HepG2 (cell line): Measurements from ENCODE around the gene RSPRY1. TPM values are rescaled to one million over a fixed set of nuclear protein-coding genes. Genes with fewer than 3 reads are reported as not detected.

Experiments
- ATF1 ChIP-seq: IDR thresholded peaks from 2 replicates; pipeline ENCODE4 v1.6.1; 2016; ENCODE audit warnings: mild to moderate bottlenecking, control low read depth
- ATM ChIP-seq: fragments of 450-650 bp; IDR thresholded peaks from 2 replicates; pipeline ENCODE4 v1.7.1; 2017; ENCODE audit warnings: mild to moderate bottlenecking, borderline replicate concordance
- BHLHE40 ChIP-seq: IDR thresholded peaks from 2 replicates; pipeline ENCODE4 v1.6.1; 2011; ENCODE audit warnings: low read length, improper control_type of control experiment
- CBX5 ChIP-seq: sonication (generic); formaldehyde crosslinking; IDR thresholded peaks from 2 replicates; pipeline ENCODE4 v1.4.0; 2020; ENCODE audit warnings: missing genetic modification reagents, borderline replicate concordance
- CREM ChIP-seq, 2 experiments: sonication (generic) in 1 of 2; formaldehyde crosslinking in 1 of 2; IDR thresholded peaks; 2 replicates each; pipeline versions ENCODE4 v1.4.0 to v1.6.1; 2016 to 2020; ENCODE audit warnings: antibody characterized with exemption in 1 of 2, mild to moderate bottlenecking in 1 of 2, missing genetic modification reagents in 1 of 2
- HNRNPLL ChIP-seq: fragments of 200-400 bp; formaldehyde crosslinking; IDR thresholded peaks from 2 replicates; pipeline ENCODE4 v1.6.1; 2017; ENCODE audit warnings: mild to moderate bottlenecking, low read depth, low read length; ENCODE audit not compliant: poor library complexity, severe bottlenecking
- IRF2 ChIP-seq: IDR thresholded peaks from 2 replicates; pipeline ENCODE4 v1.6.1; 2018; ENCODE audit warnings: missing genetic modification reagents, missing compliant biosample characterization
- ISX ChIP-seq: sonication (generic); formaldehyde crosslinking; conservative IDR thresholded peaks from 2 replicates; pipeline ENCODE4 v1.5.0; 2020; ENCODE audit warnings: missing genetic modification reagents
- KDM5B ChIP-seq: sonication (generic); formaldehyde crosslinking; IDR thresholded peaks from 2 replicates; pipeline ENCODE4 v1.4.0; 2020; ENCODE audit warnings: missing genetic modification reagents, mild to moderate bottlenecking, borderline replicate concordance
- NR1H2 ChIP-seq: sonication (generic); formaldehyde crosslinking; IDR thresholded peaks from 2 replicates; pipeline ENCODE4 v1.8.1; 2022; ENCODE audit warnings: low read depth, missing genetic modification reagents, borderline replicate concordance
- NR3C1 ChIP-seq: sonication (generic); formaldehyde crosslinking; IDR thresholded peaks from 2 replicates; pipeline ENCODE4 v1.4.0; 2020; ENCODE audit warnings: missing genetic modification reagents
- PRPF4 ChIP-seq: fragments of 200-400 bp; formaldehyde crosslinking; IDR thresholded peaks from 2 replicates; pipeline ENCODE4 v1.6.1; 2016; ENCODE audit warnings: low read length, low read depth; ENCODE audit not compliant: poor library complexity, severe bottlenecking
- RFX5 ChIP-seq: IDR thresholded peaks from 2 replicates; pipeline ENCODE4 v1.6.1; 2011; ENCODE audit warnings: low read depth, low read length, improper control_type of control experiment
- SMAD1 ChIP-seq: sonication (generic); formaldehyde crosslinking; IDR thresholded peaks from 2 replicates; pipeline ENCODE4 v1.4.0; 2020; ENCODE audit warnings: missing genetic modification reagents, low read depth, mild to moderate bottlenecking, borderline replicate concordance
- SMC3 ChIP-seq: IDR thresholded peaks from 2 replicates; pipeline ENCODE4 v1.6.1; 2011; ENCODE audit warnings: low read length, improper control_type of control experiment
- SRSF1 ChIP-seq: fragments of 200-400 bp; formaldehyde crosslinking; optimal IDR thresholded peaks from 2 replicates; pipeline ENCODE3; 2017; ENCODE audit warnings: mild to moderate bottlenecking, low read depth, low read length, moderate library complexity
- XBP1 ChIP-seq: sonication (generic); formaldehyde crosslinking; IDR thresholded peaks from 2 replicates; pipeline ENCODE4 v1.5.0; 2020; ENCODE audit warnings: missing genetic modification reagents
- ZFAT ChIP-seq: sonication (generic); formaldehyde crosslinking; conservative IDR thresholded peaks from 2 replicates; pipeline ENCODE4 v1.8.1; 2023; ENCODE audit warnings: missing genetic modification reagents, inconsistent platforms
- ZNF256 ChIP-seq: sonication (generic); formaldehyde crosslinking; conservative IDR thresholded peaks from 2 replicates; pipeline ENCODE4 v1.4.0; 2020; ENCODE audit warnings: missing genetic modification reagents
- ZNF569 ChIP-seq: sonication (generic); formaldehyde crosslinking; IDR thresholded peaks from 2 replicates; pipeline ENCODE4 v1.5.0; 2020; ENCODE audit warnings: mild to moderate bottlenecking, missing genetic modification reagents, moderate library complexity, borderline replicate concordance
- polyA plus RNA-seq, 8 experiments: library from polyadenylated mRNA; depleted of rRNA in 3 of 8; stranded (reverse) in 7 of 8; unstranded in 1 of 8; fragments of >200 nt; fragmentation: Illumina TruSeq in 4 of 8; extraction: Trizol in 4 of 8; gene quantifications; 2 replicates each; pipeline versions ENCODE4 v1.2.1 to v1.2.3, GENCODE V29; 2011 to 2016; ENCODE audit warnings: low read depth in 4 of 8, missing spikeins in 1 of 8, mixed read lengths in 1 of 8; ENCODE audit not compliant: insufficient read depth in 1 of 8
- total RNA-seq, 5 experiments: library from RNA; depleted of rRNA; stranded (reverse); fragments of >200 nt; fragmentation: Illumina TruSeq; extraction: Trizol; gene quantifications; 2 replicates each; pipeline ENCODE4 v1.2.3, GENCODE V29; 2016; ENCODE audit warnings: low read depth in 1 of 5
- TF ChIP-seq, protein P1 (sequence below): sonication (generic); formaldehyde crosslinking; IDR thresholded peaks from 2 replicates; pipeline ENCODE4 v1.4.0; 2020; ENCODE audit warnings: missing genetic modification reagents
- TF ChIP-seq, protein P2 (sequence below): sonication (generic); formaldehyde crosslinking; IDR thresholded peaks from 2 replicates; pipeline ENCODE4 v1.4.0; 2020; ENCODE audit warnings: missing genetic modification reagents; ENCODE audit errors: not compliant biosample characterization
- TF ChIP-seq, protein P3 (sequence below): sonication (generic); formaldehyde crosslinking; IDR thresholded peaks from 2 replicates; pipeline ENCODE4 v1.4.0; 2020; ENCODE audit warnings: missing genetic modification reagents, borderline replicate concordance

RSPRY1 gene
- total and polyA plus RNA-seq, 2 of the 13 experiments (the other 11 are each of a cell fraction or from before 2014, with no cell fraction given): 53.4 to 61.0 TPM

DNA sequence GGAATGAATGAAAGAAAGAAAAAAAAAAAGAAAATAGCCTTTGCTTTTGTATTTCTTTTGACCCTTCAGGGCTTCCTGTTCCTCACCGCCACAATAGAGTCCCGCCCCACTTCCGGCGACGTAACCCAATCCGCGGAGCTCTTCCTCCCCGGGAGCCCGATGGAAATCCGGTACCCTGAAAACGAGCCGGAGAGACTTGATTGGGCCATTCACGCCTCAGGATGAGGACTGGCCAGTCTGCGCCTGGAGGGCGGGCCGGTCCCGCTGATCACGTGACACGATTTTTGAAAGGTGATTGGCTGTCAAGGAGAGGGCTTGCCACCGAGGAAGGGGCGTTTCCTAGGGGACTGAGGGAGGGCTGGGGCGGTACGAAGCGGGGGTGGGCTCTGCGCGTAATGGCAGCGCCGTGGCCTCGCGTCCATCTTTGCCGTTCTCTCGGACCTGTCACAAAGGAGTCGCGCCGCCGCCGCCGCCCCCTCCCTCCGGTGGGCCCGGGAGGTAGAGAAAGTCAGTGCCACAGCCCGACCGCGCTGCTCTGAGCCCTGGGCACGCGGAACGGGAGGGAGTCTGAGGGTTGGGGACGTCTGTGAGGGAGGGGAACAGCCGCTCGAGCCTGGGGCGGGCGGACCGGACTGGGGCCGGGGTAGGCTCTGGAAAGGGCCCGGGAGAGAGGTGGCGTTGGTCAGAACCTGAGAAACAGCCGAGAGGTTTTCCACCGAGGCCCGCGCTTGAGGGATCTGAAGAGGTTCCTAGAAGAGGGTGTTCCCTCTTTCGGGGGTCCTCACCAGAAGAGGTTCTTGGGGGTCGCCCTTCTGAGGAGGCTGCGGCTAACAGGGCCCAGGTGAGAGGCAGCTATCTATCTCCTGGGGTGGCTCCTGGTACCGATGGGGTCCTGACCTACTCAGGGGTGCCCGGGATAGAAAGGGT is at the start of gene RSPRY1, which contains the start of gene PSME3IP1 (continued):
- peak; percentile 56; the same call in 1 of the 2 replicates for TF ChIP-seq CBX5 (CRISPR knock-in tag)
- TF ChIP-seq, protein P1, sequence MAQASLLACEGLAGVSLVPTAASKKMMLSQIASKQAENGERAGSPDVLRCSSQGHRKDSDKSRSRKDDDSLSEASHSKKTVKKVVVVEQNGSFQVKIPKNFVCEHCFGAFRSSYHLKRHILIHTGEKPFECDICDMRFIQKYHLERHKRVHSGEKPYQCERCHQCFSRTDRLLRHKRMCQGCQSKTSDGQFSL (CRISPR knock-in tag): peak; percentile 64; the same call in 1 of the 2 replicates
- TF ChIP-seq, protein P2, sequence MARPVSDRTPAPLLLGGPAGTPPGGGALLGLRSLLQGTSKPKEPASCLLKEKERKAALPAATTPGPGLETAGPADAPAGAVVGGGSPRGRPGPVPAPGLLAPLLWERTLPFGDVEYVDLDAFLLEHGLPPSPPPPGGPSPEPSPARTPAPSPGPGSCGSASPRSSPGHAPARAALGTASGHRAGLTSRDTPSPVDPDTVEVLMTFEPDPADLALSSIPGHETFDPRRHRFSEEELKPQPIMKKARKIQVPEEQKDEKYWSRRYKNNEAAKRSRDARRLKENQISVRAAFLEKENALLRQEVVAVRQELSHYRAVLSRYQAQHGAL (CRISPR knock-in tag): no peak
- peak; percentile 88 for TF ChIP-seq ATF1 (CRISPR knock-in tag)
- TF ChIP-seq, protein P3, sequence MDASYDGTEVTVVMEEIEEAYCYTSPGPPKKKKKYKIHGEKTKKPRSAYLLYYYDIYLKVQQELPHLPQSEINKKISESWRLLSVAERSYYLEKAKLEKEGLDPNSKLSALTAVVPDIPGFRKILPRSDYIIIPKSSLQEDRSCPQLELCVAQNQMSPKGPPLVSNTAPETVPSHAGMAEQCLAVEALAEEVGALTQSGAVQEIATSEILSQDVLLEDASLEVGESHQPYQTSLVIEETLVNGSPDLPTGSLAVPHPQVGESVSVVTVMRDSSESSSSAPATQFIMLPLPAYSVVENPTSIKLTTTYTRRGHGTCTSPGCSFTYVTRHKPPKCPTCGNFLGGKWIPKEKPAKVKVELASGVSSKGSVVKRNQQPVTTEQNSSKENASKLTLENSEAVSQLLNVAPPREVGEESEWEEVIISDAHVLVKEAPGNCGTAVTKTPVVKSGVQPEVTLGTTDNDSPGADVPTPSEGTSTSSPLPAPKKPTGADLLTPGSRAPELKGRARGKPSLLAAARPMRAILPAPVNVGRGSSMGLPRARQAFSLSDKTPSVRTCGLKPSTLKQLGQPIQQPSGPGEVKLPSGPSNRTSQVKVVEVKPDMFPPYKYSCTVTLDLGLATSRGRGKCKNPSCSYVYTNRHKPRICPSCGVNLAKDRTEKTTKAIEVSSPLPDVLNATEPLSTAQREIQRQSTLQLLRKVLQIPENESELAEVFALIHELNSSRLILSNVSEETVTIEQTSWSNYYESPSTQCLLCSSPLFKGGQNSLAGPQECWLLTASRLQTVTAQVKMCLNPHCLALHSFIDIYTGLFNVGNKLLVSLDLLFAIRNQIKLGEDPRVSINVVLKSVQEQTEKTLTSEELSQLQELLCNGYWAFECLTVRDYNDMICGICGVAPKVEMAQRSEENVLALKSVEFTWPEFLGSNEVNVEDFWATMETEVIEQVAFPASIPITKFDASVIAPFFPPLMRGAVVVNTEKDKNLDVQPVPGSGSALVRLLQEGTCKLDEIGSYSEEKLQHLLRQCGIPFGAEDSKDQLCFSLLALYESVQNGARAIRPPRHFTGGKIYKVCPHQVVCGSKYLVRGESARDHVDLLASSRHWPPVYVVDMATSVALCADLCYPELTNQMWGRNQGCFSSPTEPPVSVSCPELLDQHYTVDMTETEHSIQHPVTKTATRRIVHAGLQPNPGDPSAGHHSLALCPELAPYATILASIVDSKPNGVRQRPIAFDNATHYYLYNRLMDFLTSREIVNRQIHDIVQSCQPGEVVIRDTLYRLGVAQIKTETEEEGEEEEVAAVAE (CRISPR knock-in tag): peak; percentile 77
- TF ChIP-seq PRPF4: no peak
- TF ChIP-seq IRF2 (CRISPR knock-in tag): peak; percentile 42; the same call in 1 of the 2 replicates
- TF ChIP-seq HNRNPLL: peak; percentile 68
- TF ChIP-seq KDM5B (CRISPR knock-in tag): peak; percentile 74; the same call in 1 of the 2 replicates
- no peak for TF ChIP-seq ZFAT (CRISPR knock-in tag)
- TF ChIP-seq SMAD1 (CRISPR knock-in tag): peak; percentile 72; the same call in 1 of the 2 replicates
- peak; percentile 69 for TF ChIP-seq BHLHE40
- no peak for TF ChIP-seq NR1H2 (CRISPR knock-in tag)
- TF ChIP-seq SMC3: no peak
- peak; percentile 83 for TF ChIP-seq CREM (IDR thresholded peaks at IDR 0.05)
- TF ChIP-seq CREM (CRISPR knock-in tag; IDR thresholded peaks at IDR 0.05): no peak
- TF ChIP-seq NR3C1: 0 out of 2 replicates have a peak, but pooled peaks have one; percentile 63
- no peak for TF ChIP-seq ZNF569 (CRISPR knock-in tag)
- no peak for TF ChIP-seq ZNF256 (CRISPR knock-in tag)
- TF ChIP-seq RFX5: 0 out of 2 replicates have a peak, but pooled peaks have one; percentile 52
- TF ChIP-seq SRSF1: peak; percentile 98
- no peak for TF ChIP-seq ATM
- TF ChIP-seq XBP1: no peak
- no peak for TF ChIP-seq ISX
